ENCODE measurements around the gene LONP2.

- no peak for TF ChIP-seq CTCF (IDR thresholded peaks at IDR 0.05)
- no peak for TF ChIP-seq POLR2A (IDR thresholded peaks at IDR 0.05)
- TF ChIP-seq EP300 (IDR thresholded peaks at IDR 0.05), result no peak
Observed at GRCh38 chr16:48330841-48331192, 86.7 kb downstream of the LONP2 start.
